Lower leg skin (tissue), 3 donors: ENCODE measurements around the gene CAMP.

Source experiments
- POLR2A ChIP-seq, 2 donors: fragments of 450-650 bp; IDR thresholded peaks; one replicate each; pipeline ENCODE4 v1.6.1; 2016 to 2017; ENCODE audit warnings: antibody characterized with exemption in 2 of 2, mild to moderate bottlenecking in 1 of 2, moderate library complexity in 1 of 2
- TF ChIP-seq, protein P1 (sequence below), 3 donors: fragments of 450-650 bp; IDR thresholded peaks; one replicate each; pipeline ENCODE4 v1.5.1; 2016; ENCODE audit warnings: antibody characterized with exemption in 3 of 3, mild to moderate bottlenecking in 3 of 3, moderate library complexity in 2 of 3

DNA sequence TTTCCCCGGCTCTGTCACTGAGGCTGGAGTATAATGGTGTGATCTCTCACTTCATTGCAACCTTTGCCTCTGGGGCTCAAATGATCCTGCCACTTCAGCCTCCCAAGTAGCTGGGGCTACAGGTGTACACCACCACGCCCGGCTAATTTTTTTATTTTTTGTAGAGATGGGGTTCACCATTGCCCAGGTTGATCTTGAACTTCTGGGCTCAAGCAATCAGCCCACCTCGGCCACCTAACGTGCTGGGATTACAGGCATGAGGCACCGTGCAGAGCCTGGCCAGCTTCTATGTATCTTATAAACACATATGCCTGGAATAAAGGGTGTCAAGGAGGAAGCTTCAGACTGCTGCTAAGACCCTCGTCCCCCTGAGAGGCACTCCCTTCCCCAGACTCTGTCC lies 21.8 kb downstream of the CAMP start:
- TF ChIP-seq, protein P1, sequence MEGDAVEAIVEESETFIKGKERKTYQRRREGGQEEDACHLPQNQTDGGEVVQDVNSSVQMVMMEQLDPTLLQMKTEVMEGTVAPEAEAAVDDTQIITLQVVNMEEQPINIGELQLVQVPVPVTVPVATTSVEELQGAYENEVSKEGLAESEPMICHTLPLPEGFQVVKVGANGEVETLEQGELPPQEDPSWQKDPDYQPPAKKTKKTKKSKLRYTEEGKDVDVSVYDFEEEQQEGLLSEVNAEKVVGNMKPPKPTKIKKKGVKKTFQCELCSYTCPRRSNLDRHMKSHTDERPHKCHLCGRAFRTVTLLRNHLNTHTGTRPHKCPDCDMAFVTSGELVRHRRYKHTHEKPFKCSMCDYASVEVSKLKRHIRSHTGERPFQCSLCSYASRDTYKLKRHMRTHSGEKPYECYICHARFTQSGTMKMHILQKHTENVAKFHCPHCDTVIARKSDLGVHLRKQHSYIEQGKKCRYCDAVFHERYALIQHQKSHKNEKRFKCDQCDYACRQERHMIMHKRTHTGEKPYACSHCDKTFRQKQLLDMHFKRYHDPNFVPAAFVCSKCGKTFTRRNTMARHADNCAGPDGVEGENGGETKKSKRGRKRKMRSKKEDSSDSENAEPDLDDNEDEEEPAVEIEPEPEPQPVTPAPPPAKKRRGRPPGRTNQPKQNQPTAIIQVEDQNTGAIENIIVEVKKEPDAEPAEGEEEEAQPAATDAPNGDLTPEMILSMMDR (IDR thresholded peaks at IDR 0.05), result no peak
- no peak for TF ChIP-seq POLR2A (IDR thresholded peaks at IDR 0.05)
